ENCODE measurements around the gene ANXA11.

DNA sequence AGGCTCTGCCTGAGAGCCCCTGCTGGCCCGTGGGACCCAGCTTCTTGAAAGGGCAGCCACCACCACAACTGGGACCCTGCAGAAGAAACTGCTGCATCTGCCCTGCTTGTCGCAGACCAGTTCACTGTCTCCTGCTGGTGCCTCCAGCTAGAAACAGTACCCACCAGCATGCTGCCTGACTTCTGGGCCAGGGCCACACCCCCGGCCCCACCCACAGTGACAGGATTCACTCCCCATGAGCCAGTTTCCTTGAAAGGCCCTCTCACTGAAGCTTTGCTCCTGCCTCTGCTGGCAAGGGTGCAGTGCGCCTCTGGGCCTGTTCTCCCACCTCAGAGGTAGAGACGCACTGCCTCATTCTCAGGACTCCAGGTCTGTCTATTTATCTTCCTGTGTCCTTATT, 32.4 kb downstream of the ANXA11 start:
- TF ChIP-seq POLR2A (IDR thresholded peaks at IDR 0.05), result no peak
- TF ChIP-seq, protein P1, sequence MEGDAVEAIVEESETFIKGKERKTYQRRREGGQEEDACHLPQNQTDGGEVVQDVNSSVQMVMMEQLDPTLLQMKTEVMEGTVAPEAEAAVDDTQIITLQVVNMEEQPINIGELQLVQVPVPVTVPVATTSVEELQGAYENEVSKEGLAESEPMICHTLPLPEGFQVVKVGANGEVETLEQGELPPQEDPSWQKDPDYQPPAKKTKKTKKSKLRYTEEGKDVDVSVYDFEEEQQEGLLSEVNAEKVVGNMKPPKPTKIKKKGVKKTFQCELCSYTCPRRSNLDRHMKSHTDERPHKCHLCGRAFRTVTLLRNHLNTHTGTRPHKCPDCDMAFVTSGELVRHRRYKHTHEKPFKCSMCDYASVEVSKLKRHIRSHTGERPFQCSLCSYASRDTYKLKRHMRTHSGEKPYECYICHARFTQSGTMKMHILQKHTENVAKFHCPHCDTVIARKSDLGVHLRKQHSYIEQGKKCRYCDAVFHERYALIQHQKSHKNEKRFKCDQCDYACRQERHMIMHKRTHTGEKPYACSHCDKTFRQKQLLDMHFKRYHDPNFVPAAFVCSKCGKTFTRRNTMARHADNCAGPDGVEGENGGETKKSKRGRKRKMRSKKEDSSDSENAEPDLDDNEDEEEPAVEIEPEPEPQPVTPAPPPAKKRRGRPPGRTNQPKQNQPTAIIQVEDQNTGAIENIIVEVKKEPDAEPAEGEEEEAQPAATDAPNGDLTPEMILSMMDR (IDR thresholded peaks at IDR 0.05), result no peak

Measured in stomach (tissue), 4 donors.